Karpas-422 (cell line): ENCODE results near the gene ADAD2. TPM values are rescaled to one million over a fixed set of nuclear protein-coding genes. Genes with fewer than 3 reads are reported as not detected.

Experiments used
- DNase-seq: peaks from one replicate; pipeline ENCODE4 v3.0.0-alpha.2; 2015
- H2AFZ ChIP-seq: fragments of 200-600 bp; sonication (generic); 2 replicates; pipeline ENCODE4 v1.6.1; 2014; ENCODE audit warnings: antibody characterized with exemption, low read length, mixed read lengths
- H3K27ac ChIP-seq: fragments of 200-600 bp; sonication (generic); 2 replicates; pipeline ENCODE4 v1.5.1; 2014; ENCODE audit warnings: mild to moderate bottlenecking, low read length, moderate library complexity
- H3K27me3 ChIP-seq: fragments of 200-600 bp; sonication (generic); 2 replicates; pipeline ENCODE4 v1.6.1; 2014; ENCODE audit warnings: low read length, mixed read lengths
- H3K36me3 ChIP-seq: fragments of 200-600 bp; sonication (generic); 2 replicates; pipeline ENCODE4 v1.6.1; 2014; ENCODE audit warnings: low read length, mixed read lengths; ENCODE audit not compliant: insufficient read depth
- H3K4me1 ChIP-seq: fragments of 200-600 bp; sonication (generic); 2 replicates; pipeline ENCODE4 v1.6.1; 2014; ENCODE audit warnings: mild to moderate bottlenecking, low read length, mixed read lengths
- H3K4me2 ChIP-seq: fragments of 200-600 bp; sonication (generic); 2 replicates; pipeline ENCODE4 v1.6.1; 2014; ENCODE audit warnings: low read length, low read depth, mild to moderate bottlenecking; ENCODE audit not compliant: poor library complexity, severe bottlenecking
- H3K4me3 ChIP-seq: fragments of 200-600 bp; sonication (generic); 2 replicates; pipeline ENCODE4 v1.5.1; 2014; ENCODE audit warnings: mild to moderate bottlenecking, antibody characterized with exemption, low read length, mixed read lengths
- H3K79me2 ChIP-seq: fragments of 200-600 bp; sonication (generic); 2 replicates; pipeline ENCODE4 v1.6.1; 2014; ENCODE audit warnings: mild to moderate bottlenecking, low read length, mixed read lengths
- H3K9ac ChIP-seq: fragments of 200-600 bp; sonication (generic); 2 replicates; pipeline ENCODE4 v1.6.0; 2014; ENCODE audit warnings: low read length
- H3K9me2 ChIP-seq: fragments of 200-600 bp; sonication (generic), shearing (Covaris generic); replicated peaks from 2 replicates; pipeline ENCODE4 v1.6.0; 2014; ENCODE audit warnings: mild to moderate bottlenecking, low read length, moderate library complexity; ENCODE audit not compliant: insufficient read depth
- H3K9me3 ChIP-seq: fragments of 300-700, 200-600 bp; sonication (generic); 2 replicates; pipeline ENCODE4 v1.6.1; 2014; ENCODE audit warnings: low read length, mixed read lengths
- H4K20me1 ChIP-seq: fragments of 200-600 bp; sonication (generic); 2 replicates; pipeline ENCODE4 v1.6.1; 2014; ENCODE audit warnings: mild to moderate bottlenecking, antibody characterized with exemption, low read length, low read depth; ENCODE audit not compliant: insufficient read depth
- total RNA-seq: library from RNA; depleted of rRNA; stranded (reverse); fragments of >200 nt; shearing (Covaris generic); gene quantifications from 2 replicates; pipeline ENCODE4 v1.2.3, GENCODE V29; 2014; ENCODE audit warnings: low replicate concordance

The ADAD2 gene
- total RNA-seq, 1 experiment from 2014 or later: not detected

- DNase-seq: no peak
- H3K27me3 ChIP-seq: no peaks in the 10 kb centered on the region
- no peak overlapping the region for H3K4me2 ChIP-seq
- H4K20me1 ChIP-seq: no peaks in the 10 kb centered on the region
- no peak overlapping the region for H3K27ac ChIP-seq
- no peaks in the 10 kb centered on the region for H3K36me3 ChIP-seq
- no peak overlapping the region for H2AFZ ChIP-seq
- H3K4me3 ChIP-seq: no peak overlapping the region
- no peaks in the 10 kb centered on the region for H3K79me2 ChIP-seq
- H3K9ac ChIP-seq: no peak overlapping the region
- no peaks in the 10 kb centered on the region for H3K9me3 ChIP-seq
- H3K9me2 ChIP-seq: no peaks in the 10 kb centered on the region
- H3K4me1 ChIP-seq: no peaks in the 10 kb centered on the region
Measured at GRCh38 chr16:84234321-84235241, 43.6 kb downstream of the ADAD2 start.

GRCh38 chr16:84236671-84237070 is 45.7 kb downstream of the ADAD2 start:
- no peak overlapping the region for H3K27ac ChIP-seq
- no peaks in the 10 kb centered on the region for H3K27me3 ChIP-seq
- H4K20me1 ChIP-seq: no peaks in the 10 kb centered on the region
- DNase-seq: no peak
- H3K9me2 ChIP-seq: no peaks in the 10 kb centered on the region
- H3K4me2 ChIP-seq: no peak overlapping the region
- H3K36me3 ChIP-seq: no peaks in the 10 kb centered on the region
- no peak overlapping the region for H2AFZ ChIP-seq
- no peaks in the 10 kb centered on the region for H3K9me3 ChIP-seq
- no peaks in the 10 kb centered on the region for H3K4me1 ChIP-seq
- no peaks in the 10 kb centered on the region for H3K79me2 ChIP-seq
- H3K4me3 ChIP-seq: no peak overlapping the region
- no peak overlapping the region for H3K9ac ChIP-seq

- no peaks in the 10 kb centered on the region for H3K9me3 ChIP-seq
- H3K4me2 ChIP-seq: no peak overlapping the region
- no peaks in the 10 kb centered on the region for H3K79me2 ChIP-seq
- H3K27me3 ChIP-seq: no peaks in the 10 kb centered on the region
- no peaks in the 10 kb centered on the region for H3K4me1 ChIP-seq
- H2AFZ ChIP-seq: no peak overlapping the region
- no peak for DNase-seq
- no peak overlapping the region for H3K9ac ChIP-seq
- no peak overlapping the region for H3K27ac ChIP-seq
- no peak overlapping the region for H3K4me3 ChIP-seq
- H3K36me3 ChIP-seq: no peaks in the 10 kb centered on the region
- no peaks in the 10 kb centered on the region for H3K9me2 ChIP-seq
- no peaks in the 10 kb centered on the region for H4K20me1 ChIP-seq
Measured at GRCh38 chr16:84237994-84238750, 47.2 kb downstream of the ADAD2 start.

GRCh38 chr16:84239141-84239769 is 48.3 kb downstream of the ADAD2 start:
- no peaks in the 10 kb centered on the region for H3K9me2 ChIP-seq
- DNase-seq: no peak
- peaks cover 3% of the 10 kb centered on the region; the same call in 1 of the 2 replicates for H3K9me3 ChIP-seq
- H3K27me3 ChIP-seq: no peaks in the 10 kb centered on the region
- H3K79me2 ChIP-seq: no peaks in the 10 kb centered on the region
- H3K4me3 ChIP-seq: no peak overlapping the region
- H3K9ac ChIP-seq: no peak overlapping the region
- no peaks in the 10 kb centered on the region for H3K36me3 ChIP-seq
- no peak overlapping the region for H3K4me2 ChIP-seq
- H4K20me1 ChIP-seq: no peaks in the 10 kb centered on the region
- no peaks in the 10 kb centered on the region for H3K4me1 ChIP-seq
- no peak overlapping the region for H2AFZ ChIP-seq
- H3K27ac ChIP-seq: no peak overlapping the region

- Histone ChIP-seq H3K27ac (no peak within 1 kb of the TSS), H3K36me3 (no peaks in the 10 kb centered on the region), H3K4me2 (no peak within 1 kb of the TSS), H3K9ac (no peak within 1 kb of the TSS), H2AFZ (no peak within 1 kb of the TSS), H3K9me3 (peaks cover 3% of the 10 kb centered on the region; the same call in 1 of the 2 replicates), H4K20me1 (no peaks in the 10 kb centered on the region), H3K79me2 (no peaks in the 10 kb centered on the region), H3K9me2 (no peaks in the 10 kb centered on the region), H3K27me3 (no peaks in the 10 kb centered on the region), H3K4me3 (no peak within 1 kb of the TSS), H3K4me1 (no peaks in the 10 kb centered on the region)
- DNase-seq: no peak
Measured at GRCh38 chr16:84239909-84240308, 49.0 kb downstream of the ADAD2 start, which contains the start of gene KCNG4. Gene KCNG4, minus strand, starts transcription at chr16:84240012. Its CDS starts 2,527 bp downstream, at chr16:84237485.

- Histone ChIP-seq H3K27me3 (no peaks in the 10 kb centered on the region), H3K79me2 (no peaks in the 10 kb centered on the region), H3K4me1 (no peaks in the 10 kb centered on the region), H3K27ac (no peak overlapping the region), H3K9me2 (no peaks in the 10 kb centered on the region), H4K20me1 (no peaks in the 10 kb centered on the region), H2AFZ (no peak overlapping the region), H3K4me3 (no peak overlapping the region), H3K4me2 (no peak overlapping the region), H3K36me3 (no peaks in the 10 kb centered on the region), H3K9me3 (peaks cover 3% of the 10 kb centered on the region; the same call in 1 of the 2 replicates), H3K9ac (no peak overlapping the region)
- DNase-seq: no peak
Measured at GRCh38 chr16:84240455-84240854, 49.5 kb downstream of the ADAD2 start.

GRCh38 chr16:84241778-84242177 is 50.8 kb downstream of the ADAD2 start:
- H4K20me1 ChIP-seq: no peaks in the 10 kb centered on the region
- no peak overlapping the region for H2AFZ ChIP-seq
- no peak overlapping the region for H3K4me3 ChIP-seq
- no peak overlapping the region for H3K4me2 ChIP-seq
- H3K4me1 ChIP-seq: no peaks in the 10 kb centered on the region
- no peaks in the 10 kb centered on the region for H3K9me2 ChIP-seq
- no peak overlapping the region for H3K27ac ChIP-seq
- DNase-seq: no peak
- no peaks in the 10 kb centered on the region for H3K36me3 ChIP-seq
- peaks cover 3% of the 10 kb centered on the region; the same call in 1 of the 2 replicates for H3K9me3 ChIP-seq
- no peaks in the 10 kb centered on the region for H3K79me2 ChIP-seq
- H3K27me3 ChIP-seq: no peaks in the 10 kb centered on the region
- H3K9ac ChIP-seq: no peak overlapping the region

- DNase-seq: no peak
- H3K79me2 ChIP-seq: no peaks in the 10 kb centered on the region
- no peaks in the 10 kb centered on the region for H3K27me3 ChIP-seq
- H3K4me3 ChIP-seq: no peak overlapping the region
- H3K27ac ChIP-seq: no peak overlapping the region
- H2AFZ ChIP-seq: no peak overlapping the region
- no peaks in the 10 kb centered on the region for H4K20me1 ChIP-seq
- H3K36me3 ChIP-seq: no peaks in the 10 kb centered on the region
- H3K9ac ChIP-seq: no peak overlapping the region
- H3K9me2 ChIP-seq: no peaks in the 10 kb centered on the region
- H3K4me2 ChIP-seq: no peak overlapping the region
- no peaks in the 10 kb centered on the region for H3K4me1 ChIP-seq
- peaks cover 3% of the 10 kb centered on the region; the same call in 1 of the 2 replicates for H3K9me3 ChIP-seq
Measured at GRCh38 chr16:84242839-84243238, 51.9 kb downstream of the ADAD2 start.
